Activated CD8-positive, alpha-beta T cell treated with anti-CD3 and anti-CD28 coated beads for 36 hours (primary cell): ENCODE results near the gene GNB1. TPM values are rescaled to one million over a fixed set of nuclear protein-coding genes. Genes with fewer than 3 reads are reported as not detected.

Experiments used
- ATAC-seq: fragments of 200-7000 bp; cut with Tn5 transposase; one replicate; pipeline ENCODE4 v1.10.0; 2021; ENCODE audit warnings: mild to moderate bottlenecking, moderate library complexity
- CTCF ChIA-PET: fragments of 350-600 bp; sonication (Branson Sonifier 250); formaldehyde crosslinking; loops from one replicate; lab custom pipeline; 2021; ENCODE audit warnings: antibody characterized with exemption; lab: Charles Lee
- POLR2A ChIA-PET: fragments of 350-600 bp; sonication (Branson Sonifier 250); formaldehyde crosslinking; loops from one replicate; lab custom pipeline; 2021; ENCODE audit warnings: antibody characterized with exemption; lab: Charles Lee
- DNase-seq: peaks from one replicate; pipeline ENCODE4 v3.0.0-alpha.2; 2020
- H3K27ac Mint-ChIP-seq: one replicate; pipeline ENCODE4 v1.8.0; 2021; ENCODE audit warnings: mild to moderate bottlenecking, mixed read lengths
- H3K27me3 Mint-ChIP-seq: one replicate; pipeline ENCODE4 v1.8.0; 2021; ENCODE audit warnings: mixed read lengths
- H3K36me3 Mint-ChIP-seq: one replicate; pipeline ENCODE4 v1.8.0; 2021; ENCODE audit warnings: low read depth, mixed read lengths
- H3K4me1 Mint-ChIP-seq: one replicate; pipeline ENCODE4 v1.8.0; 2021; ENCODE audit warnings: low read depth, mixed read lengths
- H3K4me3 Mint-ChIP-seq: one replicate; pipeline ENCODE4 v1.8.0; 2021; ENCODE audit warnings: mild to moderate bottlenecking, moderate library complexity, mixed read lengths
- H3K9me3 Mint-ChIP-seq: one replicate; pipeline ENCODE4 v1.8.0; 2021; ENCODE audit warnings: mixed read lengths
- CTCF ChIP-seq: fragments of 200-600 bp; IDR thresholded peaks from one replicate; pipeline ENCODE4 v1.8.0; 2022; ENCODE audit warnings: antibody characterized with exemption, mild to moderate bottlenecking
- intact Hi-C: fragments of 100-400 bp; cut with micrococcal nuclease; formaldehyde crosslinking; loops from one replicate; pipeline ENCODE4 v1.10.0; 2022
- total RNA-seq, 2 experiments: library from RNA; stranded (reverse); gene quantifications; one replicate each; pipeline ENCODE4 v1.2.3, GENCODE V29; 2021

The GNB1 gene
- total RNA-seq, 2 experiments from 2014 or later, result 318 to 330 TPM

DNA sequence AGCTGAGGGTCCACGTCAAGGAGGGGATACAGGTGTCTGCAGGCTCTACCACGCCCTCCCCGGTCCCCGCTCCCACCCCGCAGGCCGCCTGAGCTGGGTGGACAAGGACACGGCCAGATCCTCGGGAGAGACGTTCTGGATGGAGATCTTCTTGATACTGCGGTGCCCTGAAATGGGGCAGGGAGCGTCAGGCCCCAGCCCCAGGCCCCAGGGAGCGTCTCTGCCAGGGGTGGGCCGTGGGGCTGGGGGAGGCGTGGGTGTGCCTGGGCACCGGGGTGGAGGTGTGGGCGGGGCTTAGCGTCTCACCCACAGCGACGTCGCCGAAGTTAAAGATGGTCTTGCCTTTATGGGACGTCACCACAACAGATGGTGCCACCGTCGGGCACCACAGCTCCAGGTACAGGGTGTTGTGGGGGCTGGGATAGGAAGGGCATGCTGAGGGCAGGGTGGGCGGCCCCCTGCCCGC, 35.5 kb upstream of the GNB1 start:
- H3K4me3 Mint-ChIP-seq, result no peak overlapping the region
- DNase-seq (no peak), ATAC-seq (no peak)
- H3K27me3 Mint-ChIP-seq, result no peaks in the 10 kb centered on the region
- no peaks in the 10 kb centered on the region for H3K9me3 Mint-ChIP-seq
- no peak overlapping the region for H3K27ac Mint-ChIP-seq
- TF ChIP-seq CTCF, result no peak
- H3K4me1 Mint-ChIP-seq, result no peaks in the 10 kb centered on the region
- intact Hi-C loops, result no loop called here
- CTCF ChIA-PET, result interaction anchor here (1.4 kb wide), 1 partner anchor 213 kb away, joined by 4 read pairs; no protein-coding TSS in a partner anchor
- POLR2A ChIA-PET, result no interaction called here
- no peaks in the 10 kb centered on the region for H3K36me3 Mint-ChIP-seq

GRCh38 chr1:1925437-1926345, 34.8 kb upstream of the GNB1 start:
- ATAC-seq (no peak), DNase-seq (no peak)
- H3K36me3 Mint-ChIP-seq, result no peaks in the 10 kb centered on the region
- no peak for TF ChIP-seq CTCF
- no peaks in the 10 kb centered on the region for H3K4me1 Mint-ChIP-seq
- ChIA-PET CTCF (interaction anchor here (1.4 kb wide), 1 partner anchor 214 kb away, joined by 4 read pairs; no protein-coding TSS in a partner anchor), POLR2A (no interaction called here)
- no peak overlapping the region for H3K27ac Mint-ChIP-seq
- no peaks in the 10 kb centered on the region for H3K9me3 Mint-ChIP-seq
- H3K4me3 Mint-ChIP-seq, result no peak overlapping the region
- H3K27me3 Mint-ChIP-seq, result no peaks in the 10 kb centered on the region
- intact Hi-C loops, result no loop called here

DNA sequence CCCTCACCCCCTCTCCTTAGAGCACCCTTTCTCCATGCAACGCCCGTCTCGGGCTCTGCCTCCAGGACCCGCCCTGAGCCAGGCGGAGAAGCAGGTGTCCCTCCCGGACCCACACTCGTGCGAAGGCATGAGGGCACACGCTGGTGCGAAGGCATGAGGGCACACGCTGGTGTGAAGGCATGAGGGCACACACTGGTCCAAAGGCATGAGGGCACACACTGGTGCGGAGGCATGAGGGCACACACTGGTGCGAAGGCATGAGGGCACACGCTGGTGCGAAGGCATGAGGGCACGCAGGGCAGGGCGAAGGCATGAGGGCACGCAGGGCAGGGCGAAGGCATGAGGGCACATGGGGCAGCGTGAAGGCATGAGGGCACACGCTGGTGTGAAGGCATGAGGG, 34.0 kb upstream of the GNB1 start:
- Mint-ChIP-seq H3K36me3 (no peaks in the 10 kb centered on the region), H3K4me1 (no peaks in the 10 kb centered on the region), H3K4me3 (no peak overlapping the region), H3K27me3 (no peaks in the 10 kb centered on the region), H3K9me3 (no peaks in the 10 kb centered on the region), H3K27ac (no peak overlapping the region)
- TF ChIP-seq CTCF, result no peak
- ATAC-seq (no peak), DNase-seq (no peak)
- ChIA-PET POLR2A (no interaction called here), CTCF (no interaction called here)
- intact Hi-C loops, result no loop called here

- ChIA-PET CTCF (no interaction called here), POLR2A (no interaction called here)
- intact Hi-C loops, result no loop called here
- no peaks in the 10 kb centered on the region for H3K27me3 Mint-ChIP-seq
- H3K9me3 Mint-ChIP-seq, result no peaks in the 10 kb centered on the region
- H3K4me3 Mint-ChIP-seq, result no peak overlapping the region
- no peak for DNase-seq
- no peaks in the 10 kb centered on the region for H3K36me3 Mint-ChIP-seq
- H3K4me1 Mint-ChIP-seq, result no peaks in the 10 kb centered on the region
- no peak for TF ChIP-seq CTCF
- no peak overlapping the region for H3K27ac Mint-ChIP-seq
- no peak for ATAC-seq
These were observed 33.5 kb upstream of the GNB1 start for GRCh38 chr1:1924386-1924785.
